BE2C (cell line): ENCODE data around the gene TPI1.
A peak's percentile ranks its signal among the peaks of the same experiment; 100 is the strongest.

Experiments used
- DNase-seq: peaks from one replicate; pipeline ENCODE4 v3.0.0-alpha.2; 2020
- H3K27me3 ChIP-seq: fragments of 250-450 bp; sonication (Bioruptor Pico); 2 replicates; pipeline ENCODE4 v1.5.1; 2020; ENCODE audit warnings: mild to moderate bottlenecking
- H3K36me3 ChIP-seq: fragments of 250-450 bp; sonication (Bioruptor Pico); 2 replicates; pipeline ENCODE4 v1.5.1; 2020; ENCODE audit warnings: mild to moderate bottlenecking
- H3K4me1 ChIP-seq: fragments of 250-450 bp; sonication (Bioruptor Pico); 2 replicates; pipeline ENCODE4 v1.5.1; 2020
- H3K4me3 ChIP-seq: 2 replicates; pipeline ENCODE4 v1.5.1; 2011; ENCODE audit warnings: low read depth, low read length
- H3K9me3 ChIP-seq: fragments of 250-450 bp; sonication (Bioruptor Pico); 2 replicates; pipeline ENCODE4 v1.5.1; 2020
- CTCF ChIP-seq: IDR thresholded peaks from 2 replicates; pipeline ENCODE4 v1.5.1; 2012; ENCODE audit warnings: mild to moderate bottlenecking, low read depth, low read length

TPI1 gene

DNA sequence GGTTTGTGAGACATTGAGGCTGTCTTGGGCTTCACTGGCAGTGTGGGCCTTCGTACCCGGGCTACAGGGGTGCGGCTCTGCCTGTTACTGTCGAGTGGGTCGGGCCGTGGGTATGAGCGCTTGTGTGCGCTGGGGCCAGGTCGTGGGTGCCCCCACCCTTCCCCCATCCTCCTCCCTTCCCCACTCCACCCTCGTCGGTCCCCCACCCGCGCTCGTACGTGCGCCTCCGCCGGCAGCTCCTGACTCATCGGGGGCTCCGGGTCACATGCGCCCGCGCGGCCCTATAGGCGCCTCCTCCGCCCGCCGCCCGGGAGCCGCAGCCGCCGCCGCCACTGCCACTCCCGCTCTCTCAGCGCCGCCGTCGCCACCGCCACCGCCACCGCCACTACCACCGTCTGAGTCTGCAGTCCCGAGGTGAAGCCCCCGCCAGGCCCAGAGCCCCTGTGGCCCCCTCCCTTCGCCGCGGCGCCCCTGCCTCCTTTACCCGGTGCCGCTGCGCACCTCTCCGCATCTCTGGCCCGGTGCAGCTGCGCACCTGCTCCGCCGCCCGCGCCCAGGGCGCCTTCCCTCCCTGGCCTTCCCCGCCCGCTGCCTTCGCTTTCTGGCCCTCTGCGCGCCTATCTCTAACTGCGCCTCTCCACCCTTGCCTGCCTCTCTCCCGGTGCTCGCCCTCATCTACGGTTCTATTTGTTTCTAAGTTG, 47.1 kb downstream of the TPI1 start, which contains the start of gene ENO2:
ENO2 (plus strand) TSS at position 335 of the 701 bp plus-strand sequence. CDS start 1,253 bp downstream, outside the sequence.
- no peak for TF ChIP-seq CTCF
- Histone ChIP-seq H3K9me3 (no peaks in the 10 kb centered on the region), H3K4me1 (peaks cover 3% of the 10 kb centered on the region; the same call in 1 of the 2 replicates), H3K27me3 (no peaks in the 10 kb centered on the region), H3K36me3 (peaks cover 21% of the 10 kb centered on the region), H3K4me3 (peak within 1 kb of the TSS; percentile 90)
- DNase-seq, result peak; percentile 85

DNA sequence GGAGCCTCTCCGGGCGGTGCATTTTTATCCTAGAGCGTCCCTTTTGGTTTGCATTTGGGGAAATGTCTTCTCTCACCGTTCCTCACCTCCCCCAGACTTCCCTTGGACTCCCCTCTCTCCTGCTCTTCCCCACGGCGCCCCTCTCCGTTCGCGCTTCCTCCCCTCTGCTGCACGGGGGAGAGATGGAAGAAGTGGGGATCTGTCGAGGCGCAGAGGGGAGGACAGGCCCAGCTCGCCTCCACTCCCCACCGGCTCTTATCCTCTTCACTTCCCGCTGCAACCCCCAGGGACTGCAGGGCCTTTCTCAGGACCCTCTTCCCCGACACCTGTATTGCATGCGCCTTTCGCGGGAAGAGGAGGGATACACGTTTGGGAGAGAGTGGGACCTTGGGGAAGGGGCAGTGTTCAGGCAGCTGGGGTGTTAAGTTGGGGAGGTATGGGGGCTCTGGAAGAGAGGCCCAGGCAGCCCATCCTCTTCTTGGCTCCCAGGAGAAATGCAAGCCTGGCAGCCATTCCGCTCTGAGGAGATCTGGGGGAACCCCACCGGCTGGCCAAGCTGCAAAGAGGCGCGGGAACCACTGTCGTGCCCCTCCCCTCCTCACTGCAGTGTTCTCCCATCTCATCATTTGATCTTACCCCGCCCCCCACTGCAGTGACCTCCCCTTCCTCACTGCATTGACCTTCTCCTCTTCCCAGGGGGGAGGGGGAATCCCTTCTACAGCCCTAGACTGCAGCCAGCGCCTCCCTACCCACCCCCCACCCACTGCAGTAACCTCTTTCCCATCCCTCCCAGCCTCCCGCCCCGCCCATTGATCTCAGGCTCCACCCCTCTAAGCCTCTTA, 47.8 kb downstream of the TPI1 start:
- peaks cover 27% of the 10 kb centered on the region for H3K36me3 ChIP-seq
- peaks cover 3% of the 10 kb centered on the region; the same call in 1 of the 2 replicates for H3K4me1 ChIP-seq
- peak; percentile 79 for DNase-seq
- H3K4me3 ChIP-seq, result peak overlapping the region; percentile 90
- H3K9me3 ChIP-seq, result no peaks in the 10 kb centered on the region
- no peak for TF ChIP-seq CTCF
- no peaks in the 10 kb centered on the region for H3K27me3 ChIP-seq

DNA sequence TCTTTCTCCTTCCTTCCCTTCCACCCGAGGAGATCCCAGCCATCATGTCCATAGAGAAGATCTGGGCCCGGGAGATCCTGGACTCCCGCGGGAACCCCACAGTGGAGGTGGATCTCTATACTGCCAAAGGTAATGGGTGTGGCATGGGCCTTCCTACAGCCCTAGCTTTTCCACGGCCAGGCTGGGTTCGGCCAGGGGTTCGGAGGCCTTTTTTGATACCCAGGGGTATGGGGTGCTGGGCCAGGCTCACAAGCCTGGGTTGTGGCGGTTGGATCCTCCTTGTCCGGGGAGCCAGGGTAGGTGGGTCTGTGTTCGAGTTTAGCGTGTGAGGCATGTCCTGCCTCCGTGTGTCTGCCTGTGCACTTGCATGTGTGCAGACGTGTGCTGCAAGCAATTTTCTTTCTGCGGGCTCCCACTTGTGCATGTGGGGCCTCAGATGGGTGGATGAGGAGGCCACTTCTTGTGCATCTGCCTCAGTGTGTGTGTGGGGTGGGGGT, 48.5 kb downstream of the TPI1 start:
- Histone ChIP-seq H3K27me3 (no peaks in the 10 kb centered on the region), H3K4me3 (peak overlapping the region; percentile 90)

DNA sequence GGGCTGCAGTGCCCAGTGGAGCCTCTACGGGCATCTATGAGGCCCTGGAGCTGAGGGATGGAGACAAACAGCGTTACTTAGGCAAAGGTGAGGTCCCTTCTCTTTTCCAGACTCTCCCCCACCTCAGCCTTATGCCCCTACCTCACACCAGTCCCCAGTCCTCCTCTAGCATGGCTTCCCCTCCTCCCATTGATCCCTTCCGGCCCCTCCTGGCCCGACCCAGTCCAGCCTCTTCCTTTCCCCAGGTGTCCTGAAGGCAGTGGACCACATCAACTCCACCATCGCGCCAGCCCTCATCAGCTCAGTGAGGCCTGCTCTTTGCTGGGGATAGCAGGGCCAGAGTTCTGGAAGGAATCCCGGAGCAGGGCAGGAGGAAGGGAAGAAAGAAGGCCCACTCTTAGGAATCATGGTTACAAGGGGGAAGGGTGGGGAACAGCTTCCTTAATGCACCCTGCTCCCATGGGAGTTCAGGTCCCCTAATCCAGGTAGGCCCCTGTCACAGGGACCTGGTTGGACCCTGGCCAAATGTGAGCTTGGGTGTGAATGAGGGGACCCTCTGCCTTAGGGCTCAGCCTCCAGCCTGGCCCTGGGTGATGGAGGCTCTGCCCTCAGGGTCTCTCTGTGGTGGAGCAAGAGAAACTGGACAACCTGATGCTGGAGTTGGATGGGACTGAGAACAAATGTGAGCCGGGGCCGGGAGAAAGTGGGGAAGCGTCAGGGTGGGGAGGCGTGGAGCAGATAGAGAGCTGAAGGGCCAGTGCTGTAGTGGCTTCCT, 49.3 kb downstream of the TPI1 start:
- Histone ChIP-seq H3K27me3 (no peaks in the 10 kb centered on the region), H3K4me1 (peaks cover 3% of the 10 kb centered on the region; the same call in 1 of the 2 replicates), H3K36me3 (peaks cover 29% of the 10 kb centered on the region), H3K9me3 (no peaks in the 10 kb centered on the region), H3K4me3 (no peak overlapping the region)
- no peak for DNase-seq
- no peak for TF ChIP-seq CTCF

More for the DNA sequence above, 48.5 kb downstream of the TPI1 start:
- Histone ChIP-seq H3K36me3 (peaks cover 27% of the 10 kb centered on the region), H3K9me3 (no peaks in the 10 kb centered on the region), H3K4me1 (peaks cover 3% of the 10 kb centered on the region; the same call in 1 of the 2 replicates)
- no peak for DNase-seq
- no peak for TF ChIP-seq CTCF

GRCh38 chr12:6917491-6918231, 50.3 kb downstream of the TPI1 start:
- Histone ChIP-seq H3K9me3 (no peaks in the 10 kb centered on the region), H3K4me1 (peaks cover 3% of the 10 kb centered on the region; the same call in 1 of the 2 replicates), H3K4me3 (no peak overlapping the region), H3K36me3 (peaks cover 39% of the 10 kb centered on the region), H3K27me3 (no peaks in the 10 kb centered on the region)
- DNase-seq, result no peak
- no peak for TF ChIP-seq CTCF
